ENCODE data around the gene TMEM109. TPM values are rescaled to one million over a fixed set of nuclear protein-coding genes. Genes with fewer than 3 reads are reported as not detected.

TMEM109 gene
- total and polyA plus RNA-seq, 2 of the 8 experiments (the other 6 are each of a cell fraction or from before 2014, with no cell fraction given), result 27.3 to 30.3 TPM

- no peak for TF ChIP-seq CHD7 (IDR thresholded peaks at IDR 0.05; ENCODE audit: insufficient replicate concordance, low read length)
Observed at GRCh38 chr11:60964801-60965200, 50.8 kb downstream of the TMEM109 start (continued).
